HepG2 (cell line): ENCODE data around the gene SEPTIN10. TPM values are rescaled to one million over a fixed set of nuclear protein-coding genes. Genes with fewer than 3 reads are reported as not detected.

ENCODE experiments used
- AGO1 ChIP-seq: fragments of 200-400 bp; formaldehyde crosslinking; IDR thresholded peaks from 2 replicates; pipeline ENCODE4 v1.6.1; 2017; ENCODE audit warnings: mild to moderate bottlenecking, low read depth, low read length, moderate library complexity; ENCODE audit not compliant: poor library complexity, severe bottlenecking
- MYPOP ChIP-seq: sonication (generic); formaldehyde crosslinking; IDR thresholded peaks from 2 replicates; pipeline ENCODE4 v1.8.1; 2023; ENCODE audit warnings: mild to moderate bottlenecking, moderate library complexity, missing genetic modification reagents
- PTBP1 ChIP-seq: fragments of 200-400 bp; formaldehyde crosslinking; IDR thresholded peaks from 2 replicates; pipeline ENCODE4 v1.6.1; 2018; ENCODE audit warnings: low read length, low read depth; ENCODE audit not compliant: poor library complexity, severe bottlenecking
- SMARCC2 ChIP-seq: fragments of 450-650 bp; IDR thresholded peaks from 2 replicates; pipeline ENCODE4 v1.6.1; 2017; ENCODE audit warnings: antibody characterized with exemption, mild to moderate bottlenecking
- SRF ChIP-seq: IDR thresholded peaks from 2 replicates; pipeline ENCODE4 v1.6.1; 2011; ENCODE audit warnings: mild to moderate bottlenecking, low read depth, low read length, moderate library complexity
- TCF7L2 ChIP-seq: IDR thresholded peaks from 2 replicates; pipeline ENCODE4 v1.6.1; 2011; ENCODE audit warnings: mild to moderate bottlenecking, low read depth, low read length, moderate library complexity
- TSC22D2 ChIP-seq: sonication (generic); formaldehyde crosslinking; IDR thresholded peaks from 2 replicates; pipeline ENCODE4 v1.5.1; 2020; ENCODE audit warnings: missing genetic modification reagents, mild to moderate bottlenecking, borderline replicate concordance
- YEATS2 ChIP-seq: sonication (generic); formaldehyde crosslinking; IDR thresholded peaks from 2 replicates; pipeline ENCODE4 v1.4.0; 2020; ENCODE audit warnings: missing genetic modification reagents, borderline replicate concordance
- ZBTB3 ChIP-seq: sonication (generic); formaldehyde crosslinking; IDR thresholded peaks from 2 replicates; pipeline ENCODE4 v1.4.0; 2020; ENCODE audit warnings: low read depth, mild to moderate bottlenecking, moderate library complexity, missing genetic modification reagents, borderline replicate concordance
- ZBTB34 ChIP-seq: sonication (generic); formaldehyde crosslinking; IDR thresholded peaks from 2 replicates; pipeline ENCODE4 v1.8.0; 2022; ENCODE audit warnings: mild to moderate bottlenecking, missing genetic modification reagents
- ZBTB38 ChIP-seq: sonication (generic); formaldehyde crosslinking; IDR thresholded peaks from 2 replicates; pipeline ENCODE4 v1.5.1; 2020; ENCODE audit warnings: mild to moderate bottlenecking, missing genetic modification reagents
- ZBTB42 ChIP-seq: sonication (generic); formaldehyde crosslinking; IDR thresholded peaks from 2 replicates; pipeline ENCODE4 v1.5.0; 2020; ENCODE audit warnings: mild to moderate bottlenecking, missing genetic modification reagents
- ZNF451 ChIP-seq: sonication (generic); formaldehyde crosslinking; IDR thresholded peaks from 2 replicates; pipeline ENCODE4 v1.5.0; 2020; ENCODE audit warnings: mild to moderate bottlenecking, missing genetic modification reagents
- ZNF512B ChIP-seq: sonication (generic); formaldehyde crosslinking; IDR thresholded peaks from 2 replicates; pipeline ENCODE4 v1.5.1; 2020; ENCODE audit warnings: missing genetic modification reagents, mild to moderate bottlenecking, borderline replicate concordance
- ZNF646 ChIP-seq: sonication (generic); formaldehyde crosslinking; IDR thresholded peaks from 2 replicates; pipeline ENCODE4 v1.9.0; 2021; ENCODE audit warnings: mild to moderate bottlenecking, missing genetic modification reagents
- ZNF672 ChIP-seq: sonication (generic); formaldehyde crosslinking; IDR thresholded peaks from 2 replicates; pipeline ENCODE4 v1.8.1; 2022; ENCODE audit warnings: missing genetic modification reagents
- ZNF761 ChIP-seq: sonication (generic); formaldehyde crosslinking; conservative IDR thresholded peaks from 2 replicates; pipeline ENCODE4 v1.4.0; 2020; ENCODE audit warnings: mild to moderate bottlenecking, missing genetic modification reagents
- polyA plus RNA-seq, 8 experiments: library from polyadenylated mRNA; depleted of rRNA in 3 of 8; stranded (reverse) in 7 of 8; unstranded in 1 of 8; fragments of >200 nt; fragmentation: Illumina TruSeq in 4 of 8; extraction: Trizol in 4 of 8; gene quantifications; 2 replicates each; pipeline versions ENCODE4 v1.2.1 to v1.2.3, GENCODE V29; 2011 to 2016; ENCODE audit warnings: low read depth in 4 of 8, missing spikeins in 1 of 8, mixed read lengths in 1 of 8; ENCODE audit not compliant: insufficient read depth in 1 of 8
- total RNA-seq, 5 experiments: library from RNA; depleted of rRNA; stranded (reverse); fragments of >200 nt; fragmentation: Illumina TruSeq; extraction: Trizol; gene quantifications; 2 replicates each; pipeline ENCODE4 v1.2.3, GENCODE V29; 2016; ENCODE audit warnings: low read depth in 1 of 5

The SEPTIN10 gene
- total and polyA plus RNA-seq, 2 of the 13 experiments (the other 11 are each of a cell fraction or from before 2014, with no cell fraction given), result 45.8 to 67.5 TPM

GRCh38 chr2:109545828-109546713, 67.7 kb downstream of the SEPTIN10 start (continued):
- TF ChIP-seq ZBTB34 (no peak), AGO1 (no peak), MYPOP (no peak), ZNF451 (CRISPR knock-in tag) (no peak), ZNF646 (CRISPR knock-in tag) (no peak), TCF7L2 (no peak), ZNF761 (CRISPR knock-in tag) (no peak), ZBTB38 (CRISPR knock-in tag) (no peak), ZNF672 (CRISPR knock-in tag) (no peak), TSC22D2 (CRISPR knock-in tag) (no peak), SRF (no peak), SMARCC2 (no peak), YEATS2 (CRISPR knock-in tag) (no peak; the same call in 1 of the 2 replicates), ZBTB42 (CRISPR knock-in tag) (no peak), ZBTB3 (CRISPR knock-in tag) (no peak), PTBP1 (no peak), ZNF512B (CRISPR knock-in tag) (no peak)
